ENCODE results near the gene RHBDD1.

GRCh38 chr2:226803410-226803809 lies 32.4 kb upstream of the RHBDD1 start:
- TF ChIP-seq CTCF (IDR thresholded peaks at IDR 0.05): no peak
- TF ChIP-seq EZH2 (IDR thresholded peaks at IDR 0.05; ENCODE audit: borderline replicate concordance, insufficient read depth, low read depth, low read length, poor library complexity, severe bottlenecking): no peak
